ENCODE measurements around the gene LRIT2.

DNA sequence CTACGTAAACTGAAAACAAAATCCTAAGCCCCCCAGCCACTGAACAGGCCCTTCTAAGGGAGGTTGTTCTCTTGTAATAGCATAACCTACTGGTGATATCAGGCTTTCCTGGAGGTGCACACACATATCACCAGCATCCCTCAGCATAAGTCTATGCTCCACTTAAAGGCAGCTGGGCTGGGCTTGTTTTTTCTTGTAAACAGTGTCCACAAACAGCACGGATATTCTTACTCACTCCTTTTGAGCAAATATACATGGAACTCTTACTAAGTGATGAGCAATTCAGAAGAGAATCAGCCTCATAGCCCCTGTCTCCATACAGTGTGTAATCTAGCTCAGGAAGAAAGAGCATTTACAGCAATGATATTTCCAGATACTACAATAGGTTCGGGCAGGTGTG lies 13.6 kb upstream of the LRIT2 start:
- TF ChIP-seq, protein P1, sequence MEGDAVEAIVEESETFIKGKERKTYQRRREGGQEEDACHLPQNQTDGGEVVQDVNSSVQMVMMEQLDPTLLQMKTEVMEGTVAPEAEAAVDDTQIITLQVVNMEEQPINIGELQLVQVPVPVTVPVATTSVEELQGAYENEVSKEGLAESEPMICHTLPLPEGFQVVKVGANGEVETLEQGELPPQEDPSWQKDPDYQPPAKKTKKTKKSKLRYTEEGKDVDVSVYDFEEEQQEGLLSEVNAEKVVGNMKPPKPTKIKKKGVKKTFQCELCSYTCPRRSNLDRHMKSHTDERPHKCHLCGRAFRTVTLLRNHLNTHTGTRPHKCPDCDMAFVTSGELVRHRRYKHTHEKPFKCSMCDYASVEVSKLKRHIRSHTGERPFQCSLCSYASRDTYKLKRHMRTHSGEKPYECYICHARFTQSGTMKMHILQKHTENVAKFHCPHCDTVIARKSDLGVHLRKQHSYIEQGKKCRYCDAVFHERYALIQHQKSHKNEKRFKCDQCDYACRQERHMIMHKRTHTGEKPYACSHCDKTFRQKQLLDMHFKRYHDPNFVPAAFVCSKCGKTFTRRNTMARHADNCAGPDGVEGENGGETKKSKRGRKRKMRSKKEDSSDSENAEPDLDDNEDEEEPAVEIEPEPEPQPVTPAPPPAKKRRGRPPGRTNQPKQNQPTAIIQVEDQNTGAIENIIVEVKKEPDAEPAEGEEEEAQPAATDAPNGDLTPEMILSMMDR (IDR thresholded peaks at IDR 0.05 in 4 of 5, conservative IDR thresholded peaks at IDR 0.05 in 1 of 5) = no peak
- TF ChIP-seq POLR2A (IDR thresholded peaks at IDR 0.05) = no peak
